KOPT-K1 (cell line): ENCODE measurements around the gene CCDC9B.

ENCODE experiments used
- H3K27ac ChIP-seq: fragments of 200-600 bp; sonication (generic); 2 replicates; pipeline ENCODE4 v1.5.1; 2016; ENCODE audit warnings: antibody characterized with exemption, mild to moderate bottlenecking, low read depth, low read length; ENCODE audit not compliant: poor library complexity, severe bottlenecking
- H3K36me3 ChIP-seq: fragments of 200-600 bp; sonication (generic); 2 replicates; pipeline ENCODE4 v1.5.1; 2017; ENCODE audit warnings: antibody characterized with exemption, mild to moderate bottlenecking, low read length, moderate library complexity; ENCODE audit not compliant: insufficient read depth
- H3K9me3 ChIP-seq: fragments of 200-600 bp; sonication (generic); 2 replicates; pipeline ENCODE4 v1.5.1; 2017; ENCODE audit warnings: antibody characterized with exemption, low read length, mild to moderate bottlenecking; ENCODE audit not compliant: insufficient read depth, poor library complexity, severe bottlenecking

Gene CCDC9B

DNA sequence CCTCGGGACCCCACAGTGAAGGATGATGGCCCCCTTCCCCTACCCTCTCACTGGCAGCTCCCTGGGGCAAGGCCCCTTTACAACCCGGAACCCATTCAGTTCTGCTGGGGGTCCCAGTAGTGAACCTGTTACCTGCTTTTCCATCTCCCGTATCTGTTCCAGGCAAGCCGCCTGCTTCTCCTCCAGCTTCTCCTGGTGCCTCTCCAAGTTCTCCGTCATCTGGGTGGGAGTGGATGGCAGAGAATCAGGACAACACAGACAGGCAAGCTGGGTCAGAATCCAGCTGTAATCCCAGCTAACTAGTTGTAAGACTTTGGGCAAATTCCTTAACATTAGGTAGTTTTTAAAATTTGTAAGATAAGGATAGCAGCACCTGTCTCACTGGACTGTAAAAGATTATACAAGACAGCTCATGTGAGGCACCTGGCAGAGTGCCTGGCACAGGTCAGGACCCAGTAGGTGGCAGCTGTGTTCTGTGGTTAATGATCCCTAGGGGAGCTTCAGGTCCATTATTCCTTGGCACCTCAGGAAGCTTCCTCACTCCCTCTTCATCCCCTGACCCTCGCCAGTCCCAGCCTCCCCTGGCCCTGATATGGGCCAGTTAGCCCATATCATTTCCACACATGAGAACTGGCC lies 51.5 kb downstream of the CCDC9B start:
- Histone ChIP-seq H3K9me3 (no peaks in the 10 kb centered on the region), H3K36me3 (no peaks in the 10 kb centered on the region; the same call in 1 of the 2 replicates), H3K27ac (no peak overlapping the region)

- Histone ChIP-seq H3K9me3 (no peaks in the 10 kb centered on the region), H3K27ac (no peak overlapping the region), H3K36me3 (no peaks in the 10 kb centered on the region; the same call in 1 of the 2 replicates)
These were observed 52.8 kb downstream of the CCDC9B start for GRCh38 chr15:40287968-40288367.

DNA sequence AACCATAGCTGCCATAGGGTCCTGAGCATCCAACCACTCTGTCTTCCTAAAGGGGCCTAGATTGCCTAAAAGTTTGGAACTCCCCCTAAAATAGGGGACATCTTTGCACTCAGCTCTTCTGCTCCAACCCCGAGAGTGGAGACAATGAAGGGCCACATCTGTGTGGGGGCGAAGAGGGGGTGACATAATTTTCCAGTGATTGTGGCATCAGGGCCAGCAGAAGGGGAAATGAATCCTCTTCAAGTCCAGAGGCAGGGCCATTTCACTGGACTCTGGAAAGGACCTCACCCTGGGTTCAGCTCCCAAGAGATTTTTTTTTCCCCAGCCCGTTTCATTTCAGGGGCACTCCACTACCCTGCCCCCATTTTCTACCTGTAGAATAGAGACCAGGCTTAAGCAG lies 53.2 kb downstream of the CCDC9B start:
- H3K9me3 ChIP-seq = no peaks in the 10 kb centered on the region
- no peaks in the 10 kb centered on the region; the same call in 1 of the 2 replicates for H3K36me3 ChIP-seq
- H3K27ac ChIP-seq = no peak overlapping the region

DNA sequence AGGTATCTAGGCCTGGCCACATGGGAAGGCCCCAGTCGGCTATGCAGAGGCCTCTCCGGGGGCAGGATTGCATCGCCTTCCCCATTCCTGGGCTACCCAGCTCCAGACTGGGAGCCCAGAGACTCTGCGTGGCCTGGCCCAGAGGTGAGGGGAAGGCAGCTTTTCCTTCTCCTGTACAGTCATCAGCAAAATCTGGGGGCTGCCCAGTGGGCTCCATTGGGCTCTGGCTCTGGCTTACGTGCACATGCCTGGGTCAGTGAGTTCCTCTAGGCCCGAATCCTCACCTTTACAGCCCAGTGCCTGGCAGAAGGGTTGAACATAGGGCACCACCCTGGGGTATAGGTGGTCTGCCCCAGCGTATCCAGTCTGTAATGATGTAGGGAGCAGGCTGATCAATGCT lies 53.9 kb downstream of the CCDC9B start:
- no peak overlapping the region for H3K27ac ChIP-seq
- H3K36me3 ChIP-seq = no peaks in the 10 kb centered on the region; the same call in 1 of the 2 replicates
- H3K9me3 ChIP-seq = no peaks in the 10 kb centered on the region

DNA sequence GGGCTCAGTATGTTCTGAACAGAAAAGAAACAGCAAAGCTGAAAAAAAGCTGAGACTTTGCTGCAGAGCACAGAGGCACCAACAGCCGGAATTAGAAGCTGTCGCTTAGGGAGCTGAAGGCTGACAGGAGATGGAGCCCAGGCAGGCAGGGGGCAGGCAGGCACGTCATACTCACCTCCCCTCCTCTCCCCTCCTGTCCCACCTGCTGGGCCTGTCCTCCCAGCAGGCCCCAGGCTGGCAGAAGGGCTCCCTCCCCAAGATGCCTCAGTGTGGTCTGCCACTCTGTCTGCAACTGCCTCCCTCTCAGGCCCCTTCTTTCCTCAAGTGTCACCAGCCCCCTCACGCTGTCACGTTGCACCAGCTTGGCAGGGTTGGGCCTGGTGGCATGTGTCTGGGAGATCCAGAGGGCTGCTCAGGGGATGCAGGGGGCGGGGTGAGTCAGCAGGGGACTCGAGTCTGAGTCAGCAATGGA lies 54.6 kb downstream of the CCDC9B start:
- no peaks in the 10 kb centered on the region for H3K9me3 ChIP-seq
- no peaks in the 10 kb centered on the region; the same call in 1 of the 2 replicates for H3K36me3 ChIP-seq
- H3K27ac ChIP-seq = no peak overlapping the region

DNA sequence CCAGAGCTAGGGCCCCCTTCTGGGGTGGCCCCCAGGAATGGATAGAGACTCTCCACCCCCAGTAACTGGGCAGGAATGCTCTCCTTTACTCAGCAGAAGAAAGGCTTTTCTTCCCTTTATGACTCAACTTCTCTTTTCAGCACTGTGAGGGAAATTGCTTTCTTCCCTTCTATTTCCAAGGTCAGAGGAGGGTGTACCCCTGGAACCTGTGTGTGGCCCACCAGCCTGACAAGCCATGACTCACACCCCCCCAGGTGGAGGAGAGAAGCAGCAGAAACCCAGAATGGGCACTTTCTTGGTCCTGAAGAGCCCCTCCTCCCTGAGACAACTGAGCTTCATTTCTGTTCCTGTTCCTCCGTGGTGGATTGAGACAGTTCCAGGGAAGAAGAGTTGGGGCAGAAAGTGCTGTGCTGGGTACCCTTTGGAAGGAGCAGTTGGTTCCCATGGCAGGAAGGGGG lies 55.2 kb downstream of the CCDC9B start:
- Histone ChIP-seq H3K9me3 (no peaks in the 10 kb centered on the region), H3K27ac (no peak overlapping the region), H3K36me3 (no peaks in the 10 kb centered on the region; the same call in 1 of the 2 replicates)

DNA sequence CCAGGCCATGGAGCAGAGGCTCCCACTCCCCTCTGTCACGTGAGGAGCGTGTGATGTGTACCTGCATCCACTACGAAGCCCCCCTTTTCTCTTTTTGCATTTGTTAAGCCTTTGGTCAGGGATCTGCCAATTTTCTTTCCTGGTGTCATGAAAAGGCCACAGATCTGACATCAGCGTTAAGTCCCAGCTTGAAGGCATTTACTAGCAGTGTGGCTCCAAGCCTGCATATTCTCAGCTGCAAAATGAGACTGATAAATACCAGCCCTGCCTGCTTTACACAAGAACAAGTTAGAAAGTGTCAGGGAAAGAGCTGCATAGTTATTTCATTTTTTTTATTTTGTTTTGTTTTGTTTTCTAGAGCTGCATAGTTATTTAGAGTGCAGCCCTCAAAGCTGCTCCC lies 55.6 kb downstream of the CCDC9B start:
- Histone ChIP-seq H3K9me3 (no peaks in the 10 kb centered on the region), H3K27ac (no peak overlapping the region), H3K36me3 (no peaks in the 10 kb centered on the region; the same call in 1 of the 2 replicates)

GRCh38 chr15:40283615-40284300 lies 57.0 kb downstream of the CCDC9B start:
- Histone ChIP-seq H3K27ac (no peak overlapping the region), H3K9me3 (no peaks in the 10 kb centered on the region), H3K36me3 (no peaks in the 10 kb centered on the region; the same call in 1 of the 2 replicates)

DNA sequence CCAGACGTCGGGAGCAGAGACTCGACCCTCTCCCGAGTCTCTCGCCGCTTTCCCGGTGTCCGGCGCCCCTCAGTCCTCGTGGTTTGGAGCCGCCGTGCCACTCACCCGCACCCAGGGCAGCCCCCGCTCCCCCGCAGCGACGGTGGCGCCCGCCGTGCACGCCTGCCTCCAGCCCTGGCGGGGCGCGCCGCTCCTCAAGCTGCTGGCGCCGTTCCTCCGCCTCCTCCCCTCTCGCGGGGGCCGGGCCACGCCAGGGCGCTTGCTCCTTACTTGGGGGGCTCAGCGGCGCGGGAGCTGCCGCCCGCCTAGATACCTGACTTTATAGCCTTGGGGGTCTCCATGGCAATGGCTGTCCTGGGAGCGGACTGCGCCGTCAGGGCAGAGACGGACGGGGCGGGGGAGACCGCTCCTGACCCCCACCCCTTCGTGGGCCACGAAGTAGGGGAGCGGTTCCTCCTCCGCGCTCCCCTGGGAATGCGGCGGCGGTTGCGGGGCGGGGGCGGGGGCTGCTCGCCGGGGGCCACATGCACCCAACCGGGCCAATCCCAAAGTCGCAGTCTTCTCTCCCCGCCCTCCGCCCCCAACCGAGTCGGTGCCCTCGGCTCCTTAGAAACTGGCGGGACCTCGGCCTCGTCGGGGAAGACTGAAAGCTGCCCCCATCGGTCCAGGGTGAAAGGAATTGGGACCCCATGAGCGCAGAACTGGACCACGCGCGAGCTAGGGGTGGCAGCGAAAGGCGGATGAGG lies 57.7 kb downstream of the CCDC9B start, which contains the start of gene ANKRD63:
Gene ANKRD63 (minus strand): TSS at position 196 of the 746 bp plus-strand sequence. CDS start 478 bp downstream, outside the sequence.
- Histone ChIP-seq H3K27ac (no peak within 1 kb of the TSS), H3K9me3 (no peaks in the 10 kb centered on the region)

GRCh38 chr15:40282147-40282868 lies 58.4 kb downstream of the CCDC9B start:
- Histone ChIP-seq H3K36me3 (no peaks in the 10 kb centered on the region; the same call in 1 of the 2 replicates), H3K9me3 (no peaks in the 10 kb centered on the region), H3K27ac (no peak overlapping the region)

More for the DNA sequence above, 57.7 kb downstream of the CCDC9B start, which contains the start of gene ANKRD63:
- H3K36me3 ChIP-seq = no peaks in the 10 kb centered on the region; the same call in 1 of the 2 replicates

DNA sequence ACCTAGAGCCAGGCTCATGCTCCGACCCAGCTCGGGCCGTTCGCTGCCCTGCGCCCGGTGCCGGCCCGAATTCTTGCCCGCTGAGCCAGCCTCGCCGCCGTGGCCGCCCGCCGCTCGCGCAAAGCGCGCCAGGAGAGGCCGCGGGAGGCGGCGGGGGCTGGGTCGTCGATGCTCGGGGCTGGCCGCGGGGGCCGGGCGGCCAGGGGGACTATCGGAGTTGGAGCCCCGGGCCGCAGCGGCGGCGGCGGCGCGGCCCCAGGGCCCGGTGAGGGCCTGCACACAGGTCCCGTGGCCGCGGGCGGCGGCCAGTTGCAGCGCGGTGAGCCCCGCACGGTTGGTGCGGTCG lies 59.0 kb downstream of the CCDC9B start:
- Histone ChIP-seq H3K9me3 (no peaks in the 10 kb centered on the region), H3K27ac (no peak overlapping the region), H3K36me3 (no peaks in the 10 kb centered on the region; the same call in 1 of the 2 replicates)
